Right lobe of liver (tissue), 6 donors: ENCODE results near the gene PPM1H. TPM values are rescaled to one million over a fixed set of nuclear protein-coding genes. Genes with fewer than 3 reads are reported as not detected.

Experiments used
- ATAC-seq, 4 donors: fragments of 200-7000 bp; cut with Tn5 transposase; one replicate each; pipeline ENCODE4 v1.9.1; 2020; ENCODE audit warnings: mild to moderate bottlenecking in 4 of 4, moderate library complexity in 4 of 4
- DNase-seq, 3 donors: peaks; one replicate each; pipeline ENCODE4 v3.0.0-alpha.2; 2020
- H3K27ac ChIP-seq, 3 donors: fragments of 200-600 bp; one replicate each; pipeline ENCODE4 v1.8.0; 2022
- H3K27me3 ChIP-seq, 2 donors: fragments of 200-600 bp; one replicate each; pipeline ENCODE4 v1.8.0; 2022
- H3K36me3 ChIP-seq, 4 donors: fragments of 200-600 bp; sonication (generic) in 1 of 4; one replicate each; pipeline versions ENCODE4 v1.5.1 to v1.8.0; 2017 to 2022; ENCODE audit warnings: control low read depth in 1 of 4
- H3K4me1 ChIP-seq, 4 donors: fragments of 200-600 bp; sonication (generic) in 1 of 4; one replicate each; pipeline versions ENCODE4 v1.5.1 to v1.8.0; 2017 to 2022; ENCODE audit warnings: control low read depth in 1 of 4
- H3K4me3 ChIP-seq, 3 donors: fragments of 200-600 bp; one replicate each; pipeline ENCODE4 v1.8.0; 2022
- H3K9me3 ChIP-seq, 4 donors: fragments of 200-600 bp; sonication (generic) in 1 of 4; one replicate each; pipeline versions ENCODE4 v1.5.1 to v1.8.0; 2017 to 2022; ENCODE audit warnings: control low read depth in 1 of 4
- POLR2A ChIP-seq: fragments of 450-650 bp; IDR thresholded peaks from one replicate; pipeline ENCODE4 v1.6.1; 2017; ENCODE audit warnings: antibody characterized with exemption, mild to moderate bottlenecking
- WGBS: methylation state at CpG from one replicate; pipeline ENCODE4 v1.1.6; 2018; ENCODE audit warnings: low coverage, low lambda C conversion rate; ENCODE audit not compliant: insufficient coverage; ENCODE audit errors: missing lambda C conversion rate; 5-methylcytosine and 5-hydroxymethylcytosine counted together
- intact Hi-C, 2 donors: fragments of 100-400 bp; cut with DNase I; formaldehyde crosslinking; loops; one replicate each; pipeline versions ENCODE4 v1.11.2 to v1.14.1; 2022
- microRNA counts: library from miRNA; unstranded; fragments of <30 nt; microRNA quantifications from one replicate; lab custom pipeline; 2016
- microRNA-seq, 2 donors: library from miRNA; unstranded; fragments of <30 nt; microRNA quantifications; one replicate each; pipeline ENCODE4, GENCODE V29; 2019 to 2020
- small RNA-seq, 2 experiments: library from RNA; depleted of rRNA; stranded (forward); fragments of <200 nt; gene quantifications; one replicate each; pipeline ENCODE3, GENCODE V24; 2016
- total RNA-seq, 6 experiments: library from RNA; depleted of rRNA in 2 of 6; stranded (reverse); fragments of >200 nt in 2 of 6; fragmentation: NEBNext Ultra II Directional in 3 of 6; extraction: Animal tissue kit (Norgen Biotek cat#: 25700) in 3 of 6; gene quantifications; one replicate each; pipeline versions ENCODE4 v1.1.0 to v1.2.4, GENCODE V29; 2016 to 2023
- TF ChIP-seq, protein P1 (sequence below), 4 donors: fragments of 200-600 bp in 3 of 4; fragments of 450-650 bp in 1 of 4; IDR thresholded peaks; one replicate each; pipeline versions ENCODE4 v1.5.1 to v1.8.0; 2016 to 2022; ENCODE audit warnings: antibody characterized with exemption in 4 of 4, mild to moderate bottlenecking in 2 of 4
- donor health status: DM: no; HTN: yes; CAD: no.
- donor health status: DM: no; HTN: no; CAD: no.
- donor health status: DM: no; HTN: no; CAD: no.
- donor health status: DM: no; HTN: yes; CAD: no.
- donor health status: DM: no; HTN: yes; CAD: no.

The PPM1H gene
- total RNA-seq, 6 experiments from 2014 or later: 3.8 to 9.2 (median 6.5) TPM

GRCh38 chr12:62597253-62597652 lies 337.7 kb downstream of the PPM1H start:
- intact Hi-C loops: no loop called here
- TF ChIP-seq POLR2A: no peak
- TF ChIP-seq, protein P1, sequence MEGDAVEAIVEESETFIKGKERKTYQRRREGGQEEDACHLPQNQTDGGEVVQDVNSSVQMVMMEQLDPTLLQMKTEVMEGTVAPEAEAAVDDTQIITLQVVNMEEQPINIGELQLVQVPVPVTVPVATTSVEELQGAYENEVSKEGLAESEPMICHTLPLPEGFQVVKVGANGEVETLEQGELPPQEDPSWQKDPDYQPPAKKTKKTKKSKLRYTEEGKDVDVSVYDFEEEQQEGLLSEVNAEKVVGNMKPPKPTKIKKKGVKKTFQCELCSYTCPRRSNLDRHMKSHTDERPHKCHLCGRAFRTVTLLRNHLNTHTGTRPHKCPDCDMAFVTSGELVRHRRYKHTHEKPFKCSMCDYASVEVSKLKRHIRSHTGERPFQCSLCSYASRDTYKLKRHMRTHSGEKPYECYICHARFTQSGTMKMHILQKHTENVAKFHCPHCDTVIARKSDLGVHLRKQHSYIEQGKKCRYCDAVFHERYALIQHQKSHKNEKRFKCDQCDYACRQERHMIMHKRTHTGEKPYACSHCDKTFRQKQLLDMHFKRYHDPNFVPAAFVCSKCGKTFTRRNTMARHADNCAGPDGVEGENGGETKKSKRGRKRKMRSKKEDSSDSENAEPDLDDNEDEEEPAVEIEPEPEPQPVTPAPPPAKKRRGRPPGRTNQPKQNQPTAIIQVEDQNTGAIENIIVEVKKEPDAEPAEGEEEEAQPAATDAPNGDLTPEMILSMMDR (IDR thresholded peaks at IDR 0.05): no peak
- peak in 1 of 3 donors; percentile 55 for DNase-seq

More at GRCh38 chr12:62597253-62597652, 337.7 kb downstream of the PPM1H start:
- Histone ChIP-seq H3K4me1 (peaks cover 0 to 6% (median 2%) of the 10 kb centered on the region in 4 donors), H3K27me3 (no peaks in the 10 kb centered on the region), H3K4me3 (no peak overlapping the region), H3K9me3 (no peaks in the 10 kb centered on the region), H3K27ac (peak overlapping the region in 1 of 3 donors; percentile 4), H3K36me3 (peaks cover 0 to 3% (median 0%) of the 10 kb centered on the region in 4 donors)
- peak; percentile 39 to 68 (median 54) for ATAC-seq
- WGBS: 76% methylated on average over 3 of the region's 3 CpGs

MicroRNAs encoded within 50 kb of the gene (microRNA counts, 767-probe panel; counts per million panel counts)
- microRNA hsa-let-7i-5p (lab: Ali Mortazavi, UCI): 12,250 counts per million, percentile 76 among the panel's probes with 10 or more counts

Small RNA genes lying within 50 kb of the gene (microRNA-seq; reads per million reads assigned to microRNA genes)
- 35,442 to 49,517 reads per million in 2 donors for gene MIRLET7I

Small RNA genes lying within 50 kb of the gene (small RNA-seq; reads per million reads assigned to genes)
- 1,999 to 2,891 reads per million in 2 experiments for gene MIRLET7I
- gene RF00019: 0 reads per million in 2 experiments
- 0 reads per million in 2 experiments for gene RNU1-83P

Other genes starting within 250 kb of the PPM1H start
- gene AVPR1A, start 216.1 kb upstream of the PPM1H start, total RNA-seq: 10 to 100 TPM; 11.2 to 87.1 (median 30.9) TPM